Cardiac muscle cell (in vitro differentiated cells and primary cell): ENCODE measurements around the gene CCDC167. TPM values are rescaled to one million over a fixed set of nuclear protein-coding genes. Genes with fewer than 3 reads are reported as not detected.

Experiments
- DNase-seq, 2 donors: peaks; one replicate each; pipeline versions ENCODE4 v3.0.0 to v3.0.0-alpha.2; 2010 to 2017; ENCODE audit warnings: low read depth in 1 of 2, low spot score in 1 of 2
- H3K27ac ChIP-seq: fragments of 200-600 bp; sonication (generic); 2 replicates; pipeline ENCODE4 v1.5.1; 2016
- H3K27me3 ChIP-seq: fragments of 200-600 bp; sonication (generic); 2 replicates; pipeline ENCODE4 v1.6.0; 2016; ENCODE audit warnings: control low read depth
- H3K36me3 ChIP-seq: fragments of 200-600 bp; sonication (generic); 2 replicates; pipeline ENCODE4 v1.5.1; 2016; ENCODE audit warnings: control low read depth
- H3K4me1 ChIP-seq: fragments of 200-600 bp; sonication (generic); 2 replicates; pipeline ENCODE4 v1.8.1; 2017; ENCODE audit warnings: low read depth, mild to moderate bottlenecking, mixed run types
- H3K4me3 ChIP-seq: fragments of 200-600 bp; sonication (generic); 2 replicates; pipeline ENCODE4 v1.5.1; 2016; ENCODE audit warnings: mild to moderate bottlenecking
- H3K9me3 ChIP-seq: fragments of 200-600 bp; sonication (generic); 2 replicates; pipeline ENCODE4 v1.5.1; 2017; ENCODE audit warnings: low read depth, mild to moderate bottlenecking, control low read depth
- CTCF ChIP-seq: IDR thresholded peaks from 2 replicates; pipeline ENCODE4 v1.5.1; 2012; ENCODE audit warnings: low read depth, mild to moderate bottlenecking, low read length
- polyA plus RNA-seq: library from polyadenylated mRNA; unstranded; fragments of >200 nt; fragmentation: Nextera tagmentation; extraction: Ambion mirVana; gene quantifications from 2 replicates; pipeline ENCODE4 v1.2.1, GENCODE V29; 2016
- total RNA-seq: library from RNA; depleted of rRNA; stranded (reverse); fragments of >200 nt; gene quantifications from 2 replicates; pipeline ENCODE4 v1.2.3, GENCODE V29; 2016

The CCDC167 gene
- total and polyA plus RNA-seq, 2 experiments from 2014 or later: 48.5 to 99.2 TPM

GRCh38 chr6:37467718-37468117 lies 32.0 kb downstream of the CCDC167 start:
- Histone ChIP-seq H3K4me1 (no peaks in the 10 kb centered on the region), H3K9me3 (no peaks in the 10 kb centered on the region), H3K36me3 (peaks cover 30% of the 10 kb centered on the region), H3K4me3 (no peak overlapping the region), H3K27me3 (no peaks in the 10 kb centered on the region), H3K27ac (no peak overlapping the region)
- no peak for DNase-seq
- TF ChIP-seq CTCF: no peak

DNA sequence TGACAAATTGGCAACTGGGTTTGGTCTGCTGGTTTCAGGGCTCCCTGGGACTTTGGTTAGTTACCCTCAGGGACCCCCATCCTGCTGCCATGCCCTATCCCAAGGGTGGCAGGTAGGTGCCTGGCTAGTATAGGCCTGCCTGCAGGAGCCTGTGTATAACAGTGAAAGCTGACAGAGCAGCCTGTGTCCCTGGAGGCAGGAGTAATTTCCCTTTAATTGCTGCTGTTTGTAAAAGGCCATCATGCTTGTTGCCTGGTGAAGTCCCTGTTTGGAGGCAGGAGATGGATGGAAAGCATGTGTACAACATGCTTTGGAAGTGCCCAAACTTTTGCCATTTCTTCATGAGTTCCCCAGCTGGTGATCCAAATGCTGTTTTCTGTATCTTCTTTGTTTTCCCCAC lies 36.6 kb downstream of the CCDC167 start:
- peaks cover 25% of the 10 kb centered on the region for H3K36me3 ChIP-seq

GRCh38 chr6:37460805-37461204 lies 38.9 kb downstream of the CCDC167 start:
- TF ChIP-seq CTCF: no peak

More for the DNA sequence above, 36.6 kb downstream of the CCDC167 start:
- no peaks in the 10 kb centered on the region for H3K9me3 ChIP-seq
- H3K27me3 ChIP-seq: no peaks in the 10 kb centered on the region
- no peak for TF ChIP-seq CTCF
- peaks cover 13% of the 10 kb centered on the region for H3K4me1 ChIP-seq
- H3K27ac ChIP-seq: no peak overlapping the region
- no peak overlapping the region for H3K4me3 ChIP-seq
- no peak for DNase-seq

DNA sequence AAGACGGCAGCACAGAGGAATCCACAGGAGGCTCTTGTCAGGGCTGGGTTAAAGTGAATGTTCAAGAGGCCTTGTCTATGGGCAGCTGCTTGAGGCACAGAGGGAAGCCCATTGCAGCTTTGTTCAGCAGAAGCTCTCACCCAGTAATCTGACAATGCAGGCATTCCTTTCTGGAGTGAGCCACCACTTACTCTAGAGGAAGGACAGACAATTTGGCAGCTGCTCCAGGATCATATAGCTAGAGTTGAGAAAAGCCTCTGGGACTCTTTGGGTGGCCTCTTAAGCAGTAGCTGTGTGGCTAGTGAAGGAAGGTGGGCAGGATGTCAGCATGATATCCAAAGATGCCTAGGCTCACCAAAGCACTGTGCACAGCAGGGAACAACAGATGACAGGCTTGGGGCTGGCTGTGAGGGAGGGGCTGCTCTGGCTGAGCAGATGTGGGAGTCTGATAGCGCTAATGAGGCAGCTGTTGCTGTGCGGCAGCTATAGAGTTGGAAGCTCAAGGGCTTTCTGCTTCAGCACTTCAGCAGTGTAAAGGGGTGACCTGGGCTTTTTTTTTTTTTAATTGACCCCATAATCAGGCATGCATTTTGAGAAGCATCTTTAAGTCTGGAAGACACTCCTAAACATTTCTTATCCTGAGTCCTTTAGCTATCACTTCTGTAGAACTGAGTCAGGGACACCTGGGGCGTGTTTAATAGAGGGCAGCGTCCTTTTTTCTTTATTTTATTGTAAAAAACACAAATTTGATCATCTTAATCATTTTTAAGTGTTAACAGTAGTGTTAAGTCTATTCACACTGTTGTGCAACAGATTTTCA lies 39.5 kb downstream of the CCDC167 start:
- Histone ChIP-seq H3K36me3 (peaks cover 30% of the 10 kb centered on the region), H3K27ac (peak overlapping the region; percentile 61), H3K9me3 (no peaks in the 10 kb centered on the region), H3K4me3 (no peak overlapping the region), H3K27me3 (no peaks in the 10 kb centered on the region), H3K4me1 (peaks cover 13% of the 10 kb centered on the region)
- TF ChIP-seq CTCF: no peak
- DNase-seq: peak in 1 of 2 donors; percentile 52

More at GRCh38 chr6:37460805-37461204, 38.9 kb downstream of the CCDC167 start:
- DNase-seq: no peak
- Histone ChIP-seq H3K4me3 (no peak overlapping the region), H3K4me1 (peaks cover 13% of the 10 kb centered on the region), H3K27ac (no peak overlapping the region), H3K27me3 (no peaks in the 10 kb centered on the region), H3K36me3 (peaks cover 26% of the 10 kb centered on the region), H3K9me3 (no peaks in the 10 kb centered on the region)

DNA sequence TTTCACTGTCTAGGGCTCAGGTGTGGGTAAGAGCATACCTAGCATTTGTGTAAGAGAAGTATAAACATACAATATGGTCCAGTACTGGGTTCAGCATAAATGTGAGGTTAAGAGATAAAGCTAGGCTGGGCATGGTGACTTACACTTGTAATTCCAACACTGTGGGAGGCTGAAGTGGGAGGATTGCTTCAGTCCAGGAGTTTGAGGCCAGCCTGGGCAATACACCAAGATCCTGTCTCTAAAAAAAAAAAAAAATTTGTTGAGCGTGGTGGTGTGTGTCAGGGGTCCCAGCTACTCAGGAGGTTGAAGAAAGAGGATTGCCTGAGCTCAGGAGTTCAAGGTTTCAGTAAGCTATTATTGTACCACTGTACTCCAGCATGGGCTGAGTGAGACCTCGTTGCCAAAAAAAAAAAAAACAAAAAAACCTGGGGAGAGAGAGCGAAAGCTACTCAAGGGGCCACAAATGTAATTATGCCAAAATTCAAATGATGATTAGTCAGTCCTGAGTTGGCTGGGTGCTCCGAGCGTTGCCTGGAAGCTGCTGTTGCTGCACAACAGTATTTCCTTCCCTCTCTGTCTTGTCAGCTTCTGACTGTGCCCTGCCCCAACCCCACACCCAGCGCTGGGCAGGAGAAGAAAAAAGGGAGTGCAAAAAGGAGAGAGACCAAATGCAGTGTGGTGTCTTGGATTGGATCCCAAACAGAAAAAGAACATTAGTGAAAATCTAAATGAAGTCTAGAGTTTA lies 42.7 kb downstream of the CCDC167 start:
- H3K36me3 ChIP-seq: peaks cover 17% of the 10 kb centered on the region
- no peak overlapping the region for H3K4me3 ChIP-seq
- H3K4me1 ChIP-seq: peaks cover 13% of the 10 kb centered on the region
- H3K27ac ChIP-seq: no peak overlapping the region
- no peaks in the 10 kb centered on the region for H3K9me3 ChIP-seq
- no peak for TF ChIP-seq CTCF
- no peaks in the 10 kb centered on the region for H3K27me3 ChIP-seq
- peak in 1 of 2 donors; percentile 87 for DNase-seq
